Lower leg skin (tissue), 4 donors: Measurements from ENCODE around the gene MAP7D2. TPM values are rescaled to one million over a fixed set of nuclear protein-coding genes. Genes with fewer than 3 reads are reported as not detected.

Experiments
- DNase-seq, 2 donors: peaks; one replicate each; pipeline ENCODE4 v3.0.0-alpha.2; 2019; ENCODE audit warnings: low spot score in 2 of 2
- H3K4me3 ChIP-seq: fragments of 200-600 bp; sonication (generic); 2 replicates; pipeline ENCODE4 v1.5.1; 2017; ENCODE audit warnings: mild to moderate bottlenecking, low read depth; ENCODE audit not compliant: poor library complexity, severe bottlenecking
- POLR2A ChIP-seq, 2 donors: fragments of 450-650 bp; IDR thresholded peaks; one replicate each; pipeline ENCODE4 v1.6.1; 2016 to 2017; ENCODE audit warnings: antibody characterized with exemption in 2 of 2, mild to moderate bottlenecking in 1 of 2, moderate library complexity in 1 of 2
- WGBS, 2 donors: methylation state at CpG; one replicate each; pipeline ENCODE4 v1.1.5; 2018; 5-methylcytosine and 5-hydroxymethylcytosine counted together
- intact Hi-C: fragments of 100-400 bp; cut with DNase I; formaldehyde crosslinking; loops from one replicate; pipeline ENCODE4 v1.15.0; 2023; ENCODE audit warnings: low total_unique reads
- total RNA-seq, 4 donors: library from RNA; depleted of rRNA; stranded (reverse); fragments of >200 nt; gene quantifications; one replicate each; pipeline ENCODE4 v1.1.0, GENCODE V29; 2016
- TF ChIP-seq, protein P1 (sequence below), 3 donors: fragments of 450-650 bp; IDR thresholded peaks; one replicate each; pipeline ENCODE4 v1.5.1; 2016; ENCODE audit warnings: antibody characterized with exemption in 3 of 3, mild to moderate bottlenecking in 3 of 3, moderate library complexity in 2 of 3

MAP7D2 gene
- total RNA-seq, 4 donors from 2014 or later: 0.15 to 1.2 (median 0.73) TPM

DNA sequence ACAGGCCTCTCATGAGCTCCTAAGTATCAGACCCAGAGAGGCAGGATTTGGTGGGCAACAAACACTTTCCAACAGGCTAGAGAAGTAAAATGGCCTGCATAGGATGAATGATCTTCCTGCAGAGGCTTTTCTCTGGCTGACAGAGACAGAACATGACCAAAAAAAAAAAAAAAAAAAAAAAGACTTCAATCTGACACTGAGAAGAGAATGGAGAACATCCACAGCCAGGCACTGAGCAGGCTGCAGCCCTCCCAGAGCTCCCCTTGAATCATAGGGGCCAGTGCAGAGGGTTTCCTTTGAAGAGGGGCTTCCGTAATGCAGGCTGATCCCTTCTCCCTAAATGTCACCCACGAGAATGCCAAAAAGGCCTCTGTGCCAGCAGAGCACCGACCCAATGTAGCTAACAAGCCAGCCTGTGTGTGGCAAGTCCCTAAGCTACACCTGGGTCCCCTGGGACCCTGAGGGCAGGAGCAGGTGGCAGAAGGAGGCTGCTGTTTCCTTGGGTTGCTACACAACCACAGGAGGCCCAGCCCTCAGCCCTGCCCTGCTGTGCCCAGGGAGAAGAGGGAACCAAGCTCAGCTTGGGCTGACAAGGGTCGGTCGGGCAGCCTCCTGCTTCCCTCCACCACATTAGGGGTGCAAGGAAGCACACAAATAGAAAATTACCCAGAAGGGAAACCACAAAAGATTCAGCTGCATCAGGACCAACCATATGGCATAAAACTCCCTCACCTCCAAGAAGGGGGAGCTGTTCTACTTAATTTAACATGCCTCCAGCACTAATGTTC lies 55.6 kb downstream of the MAP7D2 start:
- TF ChIP-seq, protein P1, sequence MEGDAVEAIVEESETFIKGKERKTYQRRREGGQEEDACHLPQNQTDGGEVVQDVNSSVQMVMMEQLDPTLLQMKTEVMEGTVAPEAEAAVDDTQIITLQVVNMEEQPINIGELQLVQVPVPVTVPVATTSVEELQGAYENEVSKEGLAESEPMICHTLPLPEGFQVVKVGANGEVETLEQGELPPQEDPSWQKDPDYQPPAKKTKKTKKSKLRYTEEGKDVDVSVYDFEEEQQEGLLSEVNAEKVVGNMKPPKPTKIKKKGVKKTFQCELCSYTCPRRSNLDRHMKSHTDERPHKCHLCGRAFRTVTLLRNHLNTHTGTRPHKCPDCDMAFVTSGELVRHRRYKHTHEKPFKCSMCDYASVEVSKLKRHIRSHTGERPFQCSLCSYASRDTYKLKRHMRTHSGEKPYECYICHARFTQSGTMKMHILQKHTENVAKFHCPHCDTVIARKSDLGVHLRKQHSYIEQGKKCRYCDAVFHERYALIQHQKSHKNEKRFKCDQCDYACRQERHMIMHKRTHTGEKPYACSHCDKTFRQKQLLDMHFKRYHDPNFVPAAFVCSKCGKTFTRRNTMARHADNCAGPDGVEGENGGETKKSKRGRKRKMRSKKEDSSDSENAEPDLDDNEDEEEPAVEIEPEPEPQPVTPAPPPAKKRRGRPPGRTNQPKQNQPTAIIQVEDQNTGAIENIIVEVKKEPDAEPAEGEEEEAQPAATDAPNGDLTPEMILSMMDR (IDR thresholded peaks at IDR 0.05): no peak
- TF ChIP-seq POLR2A (IDR thresholded peaks at IDR 0.05): no peak
- peak in 1 of 2 donors; percentile 81 for DNase-seq
- no peak overlapping the region for H3K4me3 ChIP-seq
- intact Hi-C loops: loop anchor here (10.0 kb wide), 1 partner anchor 156 kb away; no protein-coding TSS in a partner anchor
- 52 to 69% methylated on average over 5 of the region's 5 CpGs for WGBS, 2 donors

DNA sequence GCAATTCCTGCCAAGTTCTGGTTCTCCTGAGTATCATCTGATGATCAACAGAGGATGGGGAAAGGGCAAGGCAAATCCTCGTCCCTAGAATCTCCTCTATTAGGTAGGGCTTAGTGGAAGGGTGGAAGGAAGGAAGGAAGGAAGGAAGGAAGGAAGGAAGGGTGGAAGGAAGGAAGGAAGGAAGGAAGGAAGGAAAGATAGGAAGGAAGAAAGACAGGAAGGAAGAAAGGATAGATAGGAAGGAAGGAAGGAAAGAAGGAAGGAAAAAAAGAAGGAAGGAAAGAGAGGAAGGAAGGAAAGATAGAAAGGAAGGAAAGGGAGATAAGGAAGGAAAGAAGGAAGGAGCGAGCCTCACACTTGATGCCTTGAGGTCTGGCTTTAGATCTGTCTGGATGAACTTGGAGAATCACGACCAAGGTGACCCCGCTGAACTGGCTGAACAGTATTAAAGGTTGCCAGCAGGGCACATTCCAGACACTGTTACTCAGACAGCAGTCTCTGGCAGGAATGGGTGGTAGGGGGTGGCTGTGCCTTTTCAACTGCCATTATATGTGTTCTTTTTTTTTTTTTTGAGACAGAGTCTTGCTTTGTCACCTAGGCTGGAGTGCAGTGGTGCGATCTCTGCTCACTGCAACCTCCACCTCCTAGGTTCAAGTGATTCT lies 57.1 kb downstream of the MAP7D2 start:
- intact Hi-C loops: loop anchor here (10.0 kb wide), 1 partner anchor 155 kb away; no protein-coding TSS in a partner anchor
- 70% methylated on average over 5 of the region's 5 CpGs for WGBS, 2 donors

GRCh38 chrX:20057479-20057878 lies 59.2 kb downstream of the MAP7D2 start:
- no peak for DNase-seq
- intact Hi-C loops: no loop called here
- TF ChIP-seq, protein P1 (IDR thresholded peaks at IDR 0.05): no peak
- no peak for TF ChIP-seq POLR2A (IDR thresholded peaks at IDR 0.05)
- H3K4me3 ChIP-seq: no peak overlapping the region
- WGBS, 2 donors: 80 to 84% methylated on average over 4 of the region's 4 CpGs

More for the DNA sequence above, 57.1 kb downstream of the MAP7D2 start:
- DNase-seq: no peak
- no peak overlapping the region for H3K4me3 ChIP-seq
- TF ChIP-seq, protein P1 (IDR thresholded peaks at IDR 0.05): no peak
- TF ChIP-seq POLR2A (IDR thresholded peaks at IDR 0.05): no peak

- TF ChIP-seq, protein P1 (IDR thresholded peaks at IDR 0.05): no peak
- no peak for TF ChIP-seq POLR2A (IDR thresholded peaks at IDR 0.05)
- WGBS, 2 donors: 58% methylated on average over 11 of the region's 11 CpGs
- no peak overlapping the region for H3K4me3 ChIP-seq
- peak in 1 of 2 donors; percentile 78 for DNase-seq
- intact Hi-C loops: no loop called here
These were observed 60.0 kb downstream of the MAP7D2 start for GRCh38 chrX:20056704-20057103.

DNA sequence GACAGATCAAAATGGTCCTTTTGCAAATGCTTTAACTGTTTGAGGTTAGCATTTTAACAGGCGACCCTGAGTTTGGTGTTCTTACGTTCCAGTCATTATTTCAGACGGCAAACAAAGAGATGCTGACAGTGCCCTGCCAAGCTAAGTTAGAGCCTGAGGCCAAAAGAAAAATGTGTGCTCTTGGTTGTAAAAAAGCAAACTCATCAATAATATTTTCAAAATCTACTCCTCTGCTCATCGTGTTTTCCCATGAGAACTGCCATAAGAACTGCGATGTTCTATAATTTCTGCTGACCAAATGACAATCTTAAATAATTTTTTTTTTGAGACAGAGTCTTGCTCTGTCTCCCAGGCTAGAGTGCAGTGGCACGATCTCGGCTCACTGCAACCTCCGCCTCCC lies 63.2 kb downstream of the MAP7D2 start:
- no peak overlapping the region for H3K4me3 ChIP-seq
- 90 to 91% methylated on average over 8 of the region's 8 CpGs for WGBS, 2 donors
- DNase-seq: no peak
- no peak for TF ChIP-seq POLR2A (IDR thresholded peaks at IDR 0.05)
- TF ChIP-seq, protein P1 (IDR thresholded peaks at IDR 0.05): no peak
- intact Hi-C loops: no loop called here
